AG04449 (cell line): ENCODE results near the gene NLRP10.

Experiments used
- CTCF ChIA-PET: fragments of 350-600 bp; formaldehyde crosslinking; extraction: SDS; loops from one replicate; lab custom pipeline; 2021; ENCODE audit warnings: antibody characterized with exemption; lab: Yijun Ruan, JAX
- POLR2A ChIA-PET: fragments of 400-600, 350-600 bp; formaldehyde crosslinking; extraction: SDS; loops from one replicate; lab custom pipeline; 2020; ENCODE audit warnings: antibody characterized with exemption, inconsistent platforms; lab: Yijun Ruan, JAX
- DNase-seq: peaks from one replicate; pipeline ENCODE4 v3.0.0-alpha.2; 2010; ENCODE audit warnings: low read depth, low spot score
- H3K4me3 ChIP-seq: 2 replicates; pipeline ENCODE4 v1.5.1; 2011; ENCODE audit warnings: low read depth, mild to moderate bottlenecking, control low read depth, low read length
- CTCF ChIP-seq: IDR thresholded peaks from one replicate; pipeline ENCODE4 v1.5.1; 2011; ENCODE audit warnings: mild to moderate bottlenecking, moderate library complexity, low read length, control low read depth, inconsistent platforms; ENCODE audit not compliant: insufficient read depth; ENCODE audit errors: missing control alignments

The NLRP10 gene, protein sequence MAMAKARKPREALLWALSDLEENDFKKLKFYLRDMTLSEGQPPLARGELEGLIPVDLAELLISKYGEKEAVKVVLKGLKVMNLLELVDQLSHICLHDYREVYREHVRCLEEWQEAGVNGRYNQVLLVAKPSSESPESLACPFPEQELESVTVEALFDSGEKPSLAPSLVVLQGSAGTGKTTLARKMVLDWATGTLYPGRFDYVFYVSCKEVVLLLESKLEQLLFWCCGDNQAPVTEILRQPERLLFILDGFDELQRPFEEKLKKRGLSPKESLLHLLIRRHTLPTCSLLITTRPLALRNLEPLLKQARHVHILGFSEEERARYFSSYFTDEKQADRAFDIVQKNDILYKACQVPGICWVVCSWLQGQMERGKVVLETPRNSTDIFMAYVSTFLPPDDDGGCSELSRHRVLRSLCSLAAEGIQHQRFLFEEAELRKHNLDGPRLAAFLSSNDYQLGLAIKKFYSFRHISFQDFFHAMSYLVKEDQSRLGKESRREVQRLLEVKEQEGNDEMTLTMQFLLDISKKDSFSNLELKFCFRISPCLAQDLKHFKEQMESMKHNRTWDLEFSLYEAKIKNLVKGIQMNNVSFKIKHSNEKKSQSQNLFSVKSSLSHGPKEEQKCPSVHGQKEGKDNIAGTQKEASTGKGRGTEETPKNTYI

GRCh38 chr11:7965386-7965785, at the start of gene NLRP10:
Gene NLRP10, minus strand, starts transcription at chr11:7965447. Its CDS starts 1,952 bp downstream, at chr11:7963495.
- TF ChIP-seq CTCF = no peak
- CTCF ChIA-PET = interaction anchor here (0.9 to 3.4 kb wide), 5 partner anchors 11 to 63 kb away, joined by 3 to 22 read pairs (median 18); partner anchors contain the start of gene EIF3F
- POLR2A ChIA-PET = interaction anchor here (1.1 to 2.2 kb wide), 3 partner anchors 9 to 60 kb away, joined by 3 to 17 read pairs (median 9); no protein-coding TSS in a partner anchor
- DNase-seq = peak; percentile 77
- H3K4me3 ChIP-seq = peak within 1 kb of the TSS; percentile 25

DNA sequence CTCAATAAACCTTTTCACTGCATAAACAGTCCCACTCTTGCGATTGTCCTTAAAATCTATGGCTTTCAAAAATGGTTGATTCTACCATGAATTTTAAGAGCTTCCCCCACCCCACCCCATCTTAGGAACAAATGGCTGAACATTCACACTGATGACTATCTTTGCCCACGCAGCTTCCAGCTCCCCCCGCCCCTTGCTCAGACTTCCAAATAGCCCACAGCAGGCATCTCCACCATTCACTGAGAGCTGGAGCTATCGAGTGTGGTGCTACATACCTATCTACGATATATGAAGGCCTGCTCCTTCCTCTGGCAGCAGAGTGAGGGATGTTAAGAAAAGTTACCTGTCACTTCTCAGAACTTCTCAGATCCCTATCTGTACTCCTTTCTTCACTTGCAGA, 48.6 kb upstream of the NLRP10 start:
- ChIA-PET POLR2A (no interaction called here), CTCF (interaction anchor here (1.1 to 7.1 kb wide), 3 partner anchors 19 to 80 kb away, joined by 3 to 242 read pairs (median 12); no protein-coding TSS in a partner anchor)
- H3K4me3 ChIP-seq = no peak overlapping the region
- no peak for TF ChIP-seq CTCF
- no peak for DNase-seq

DNA sequence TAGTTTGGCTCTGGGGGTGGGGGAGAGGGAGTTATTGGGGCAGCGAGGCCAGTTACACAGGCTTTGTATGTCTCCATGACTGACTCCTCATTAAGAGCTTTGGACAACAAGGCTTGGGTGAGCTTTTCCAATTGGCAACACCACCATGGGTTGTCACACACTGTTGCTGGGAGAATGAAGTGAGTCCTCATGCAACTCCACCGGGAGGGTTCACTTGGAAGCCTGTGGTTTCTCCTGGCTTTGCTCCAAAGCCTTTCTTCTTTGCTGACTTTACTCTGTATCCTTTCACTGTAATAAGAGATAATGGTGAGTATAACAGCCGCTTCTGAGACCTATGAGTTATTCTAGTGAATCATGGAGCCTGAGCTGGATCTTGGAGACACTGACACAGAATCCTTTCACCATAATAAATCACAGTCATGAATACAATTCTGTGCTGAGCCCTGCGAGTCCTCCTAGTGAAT, 46.8 kb upstream of the NLRP10 start:
- ChIA-PET POLR2A (interaction anchor here (0.9 to 1.0 kb wide), 3 partner anchors 55 to 86 kb away, joined by 3 read pairs; no protein-coding TSS in a partner anchor), CTCF (interaction anchor here (0.7 to 15.9 kb wide), 5 partner anchors 9 to 251 kb away, joined by 3 to 1552 read pairs (median 9); partner anchors contain the start of gene LMO1)
- TF ChIP-seq CTCF = no peak
- no peak overlapping the region for H3K4me3 ChIP-seq
- DNase-seq = peak; percentile 82

DNA sequence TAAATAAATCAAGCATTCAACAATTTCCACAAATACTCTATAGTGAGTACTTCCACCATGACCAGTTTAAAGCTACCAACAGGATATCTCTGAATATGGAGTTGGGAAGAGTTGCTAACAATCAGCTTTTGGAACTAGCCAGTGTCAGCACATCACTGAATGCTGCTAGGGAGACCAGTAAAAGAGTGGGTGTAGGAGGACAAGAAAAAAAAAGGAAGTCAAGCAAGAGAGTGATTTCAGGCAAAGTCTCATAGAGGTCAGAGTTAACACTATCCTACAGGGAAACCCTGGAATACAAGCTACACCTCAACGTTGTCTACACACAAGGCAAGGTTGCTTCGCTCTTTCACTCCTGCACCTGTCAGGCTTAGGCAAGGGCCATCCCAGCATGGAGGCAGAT, 46.1 kb upstream of the NLRP10 start:
- no peak for TF ChIP-seq CTCF
- ChIA-PET CTCF (interaction anchor here (0.7 to 15.9 kb wide), 6 partner anchors 9 to 83 kb away, joined by 3 to 1552 read pairs (median 6); no protein-coding TSS in a partner anchor), POLR2A (interaction anchor here (0.9 to 1.0 kb wide), 3 partner anchors 55 to 87 kb away, joined by 3 read pairs; no protein-coding TSS in a partner anchor)
- no peak for DNase-seq
- no peak overlapping the region for H3K4me3 ChIP-seq

- POLR2A ChIA-PET = no interaction called here
- no peak for TF ChIP-seq CTCF
- CTCF ChIA-PET = interaction anchor here (0.6 to 15.9 kb wide), 7 partner anchors 18 to 557 kb away, joined by 3 to 1552 read pairs (median 4); no protein-coding TSS in a partner anchor
- no peak for DNase-seq
- H3K4me3 ChIP-seq = no peak overlapping the region
Observed at GRCh38 chr11:8009856-8010255, 44.6 kb upstream of the NLRP10 start.
